HK-2 (cell line): ENCODE results near the gene PRXL2A.
"Not testable (repeated sequence)": the region's sequence is repeated elsewhere in the genome, so short reads cannot be mapped to it uniquely, and the experiment has no call there.

Source experiments
- DNase-seq: peaks from one replicate; pipeline ENCODE4 v3.0.0-alpha.2; 2018; ENCODE audit not compliant: unreplicated experiment

Gene PRXL2A

GRCh38 chr10:80474941-80475340 lies 66.6 kb downstream of the PRXL2A start:
- no peak for DNase-seq

- DNase-seq, result not testable (repeated sequence)
Observed at GRCh38 chr10:80475641-80476040, 67.3 kb downstream of the PRXL2A start.

GRCh38 chr10:80476685-80477084 lies 68.3 kb downstream of the PRXL2A start:
- no peak for DNase-seq

GRCh38 chr10:80477813-80478212 lies 69.5 kb downstream of the PRXL2A start:
- DNase-seq, result peak; percentile 68

DNA sequence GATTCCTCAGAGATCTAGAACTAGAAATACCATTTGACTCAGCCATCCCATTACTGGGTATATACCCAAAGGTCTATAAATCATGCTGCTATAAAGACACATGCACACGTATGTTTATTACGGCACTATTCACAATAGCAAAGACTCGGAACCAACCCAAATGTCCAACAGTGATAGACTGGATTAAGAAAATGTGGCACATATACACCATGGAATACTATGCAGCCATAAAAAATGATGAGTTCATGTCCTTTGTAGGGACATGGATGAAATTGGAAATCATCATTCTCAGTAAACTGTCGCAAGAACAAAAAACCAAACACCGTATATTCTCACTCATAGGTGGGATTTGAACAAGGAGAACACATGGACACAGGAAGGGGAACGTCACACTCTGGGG lies 72.0 kb downstream of the PRXL2A start:
- not testable (repeated sequence) for DNase-seq

DNA sequence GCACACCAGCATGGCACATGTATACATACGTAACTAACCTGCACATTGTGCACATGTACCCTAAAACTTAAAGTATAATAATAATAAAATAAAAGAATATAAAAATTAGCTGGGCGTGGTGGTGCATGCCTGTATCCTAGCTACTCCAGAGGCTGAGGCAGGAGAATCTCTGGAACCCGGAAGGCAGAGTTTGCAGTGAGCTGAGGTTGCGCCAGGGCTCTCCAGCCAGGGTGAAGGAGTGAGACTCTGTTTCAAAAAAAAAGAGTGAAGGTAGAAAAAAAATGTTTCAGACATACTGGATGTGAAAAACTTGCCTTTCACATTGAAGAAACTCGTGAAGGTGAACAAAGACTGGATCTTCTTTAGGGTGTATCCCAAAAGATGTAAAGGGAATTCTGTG lies 72.5 kb downstream of the PRXL2A start:
- no peak for DNase-seq

GRCh38 chr10:80484243-80484642 lies 75.9 kb downstream of the PRXL2A start:
- no peak for DNase-seq

- no peak for DNase-seq
Observed at GRCh38 chr10:80484676-80485075, 76.3 kb downstream of the PRXL2A start.

GRCh38 chr10:80485076-80485945 lies 77.0 kb downstream of the PRXL2A start:
- no peak for DNase-seq

DNA sequence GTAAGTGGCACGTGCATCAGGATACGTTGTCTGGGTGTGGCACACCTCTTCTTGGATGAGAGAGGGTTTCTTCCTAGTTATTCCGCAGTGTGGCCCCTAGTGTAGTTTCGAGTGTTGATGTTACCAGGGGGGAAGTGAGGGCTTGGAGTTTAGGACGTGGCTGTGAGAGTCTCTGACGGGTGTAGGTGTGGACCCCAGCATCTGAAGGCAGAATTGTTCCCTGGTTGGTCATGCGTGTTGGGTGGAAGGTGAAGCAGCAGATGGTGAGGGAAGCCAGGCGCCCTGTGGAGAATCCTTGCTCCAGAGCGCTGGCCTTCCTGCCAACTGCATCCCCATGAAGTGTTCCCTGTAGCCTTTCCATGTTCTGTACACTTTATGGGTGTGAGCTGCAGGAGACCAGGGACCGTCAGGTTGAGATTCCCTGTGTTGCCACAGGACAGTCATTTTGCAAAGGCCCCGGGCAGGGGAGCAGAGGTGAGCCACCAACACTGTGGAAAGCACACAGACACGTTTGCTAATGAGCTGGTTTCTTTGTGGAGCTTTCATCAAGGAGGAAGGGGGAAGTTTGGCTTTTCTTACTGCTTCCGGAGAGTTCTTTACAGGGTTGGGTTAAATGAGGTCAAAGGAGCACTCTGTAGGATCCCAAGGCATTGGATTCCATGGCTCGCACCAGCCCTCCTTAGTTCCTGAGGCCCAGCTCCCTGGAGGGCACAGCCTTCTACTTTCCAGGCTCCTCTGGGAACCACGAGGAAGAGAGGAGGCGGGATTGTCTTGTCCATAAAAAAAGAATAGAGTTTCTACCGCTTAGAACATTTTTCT lies 77.8 kb downstream of the PRXL2A start:
- DNase-seq, result no peak
